Left lung (tissue), 10 donors: ENCODE measurements around the gene PRRT3. TPM values are rescaled to one million over a fixed set of nuclear protein-coding genes. Genes with fewer than 3 reads are reported as not detected.
"Not testable (repeated sequence)": the region's sequence is repeated elsewhere in the genome, so short reads cannot be mapped to it uniquely, and the experiment has no call there.

Source experiments
- ATAC-seq: fragments of 200-7000 bp; cut with Tn5 transposase; one replicate; pipeline ENCODE4 v1.9.1; 2020; ENCODE audit warnings: moderate library complexity
- DNase-seq, 4 donors: peaks; one replicate each; pipeline ENCODE4 v3.0.0-alpha.2; 2013 to 2020
- H3K27ac ChIP-seq, 2 donors: fragments of 200-600 bp; sonication (generic) in 1 of 2; one replicate each; pipeline versions ENCODE4 v1.5.0 to v1.8.0; 2020 to 2021
- H3K27me3 ChIP-seq, 2 donors: fragments of 200-600 bp; sonication (generic) in 1 of 2; one replicate each; pipeline versions ENCODE4 v1.5.0 to v1.8.0; 2020 to 2021
- H3K36me3 ChIP-seq, 2 donors: fragments of 200-600 bp; sonication (generic) in 1 of 2; one replicate each; pipeline versions ENCODE4 v1.5.0 to v1.8.0; 2020 to 2021
- H3K4me1 ChIP-seq, 2 donors: fragments of 200-600 bp; one replicate each; pipeline ENCODE4 v1.8.0; 2021
- H3K4me3 ChIP-seq, 2 donors: fragments of 200-600 bp; sonication (generic) in 1 of 2; one replicate each; pipeline versions ENCODE4 v1.5.0 to v1.8.0; 2020 to 2021; ENCODE audit warnings: mild to moderate bottlenecking in 1 of 2
- H3K9me3 ChIP-seq, 2 donors: fragments of 200-600 bp; sonication (generic) in 1 of 2; one replicate each; pipeline versions ENCODE4 v1.5.0 to v1.8.0; 2020 to 2021
- CTCF ChIP-seq, 2 donors: fragments of 200-600 bp; sonication (generic) in 1 of 2; IDR thresholded peaks; one replicate each; pipeline versions ENCODE4 v1.5.0 to v1.8.0; 2021; ENCODE audit warnings: antibody characterized with exemption in 2 of 2
- intact Hi-C, 2 donors: fragments of 100-400 bp; cut with DNase I; formaldehyde crosslinking; loops; one replicate each; pipeline versions ENCODE4 v1.11.2 to v1.14.2; 2022
- polyA plus RNA-seq, 6 donors: library from polyadenylated mRNA; unstranded; fragments of 120-200 nt; gene quantifications; one replicate each; pipeline ENCODE4 v1.2.1, GENCODE V29; 2013; ENCODE audit not compliant: insufficient read length in 6 of 6
- total RNA-seq, 2 donors: library from RNA; stranded (reverse); fragmentation: NEBNext Ultra II Directional; extraction: Animal tissue kit (Norgen Biotek cat#: 25700); gene quantifications; one replicate each; pipeline ENCODE4 v1.2.1, GENCODE V29; 2021
- donor health status: DM: no; HTN: yes; CAD: no.
- donor health status: DM: no; HTN: no; CAD: no.

The PRRT3 gene
- total and polyA plus RNA-seq, 8 donors: 1.8 to 4.6 (median 4.2) TPM

- no peak for ATAC-seq
- no peak for TF ChIP-seq CTCF (IDR thresholded peaks at IDR 0.05)
- H3K36me3 ChIP-seq: no peaks in the 10 kb centered on the region
- intact Hi-C loops: no loop called here
- no peak overlapping the region for H3K27ac ChIP-seq
- no peak for DNase-seq
- H3K4me3 ChIP-seq: no peak overlapping the region
- peaks cover 3 to 23% of the 10 kb centered on the region in 2 donors for H3K4me1 ChIP-seq
- H3K9me3 ChIP-seq: no peaks in the 10 kb centered on the region
- no peaks in the 10 kb centered on the region for H3K27me3 ChIP-seq
Observed at GRCh38 chr3:9903904-9904303, 48.3 kb downstream of the PRRT3 start.

GRCh38 chr3:9903238-9903624 is 49.0 kb downstream of the PRRT3 start:
- DNase-seq (no peak), ATAC-seq (peak; percentile 34)
- H3K4me3 ChIP-seq: peak overlapping the region; percentile 28 to 38
- no peak for TF ChIP-seq CTCF (IDR thresholded peaks at IDR 0.05)
- peaks cover 4 to 27% of the 10 kb centered on the region in 2 donors for H3K4me1 ChIP-seq
- no peaks in the 10 kb centered on the region for H3K9me3 ChIP-seq
- intact Hi-C loops: no loop called here
- peak overlapping the region; percentile 43 to 58 for H3K27ac ChIP-seq
- H3K36me3 ChIP-seq: no peaks in the 10 kb centered on the region
- H3K27me3 ChIP-seq: no peaks in the 10 kb centered on the region

GRCh38 chr3:9902372-9903237 is 49.6 kb downstream of the PRRT3 start, which contains the start of gene IL17RE:
IL17RE (plus strand) TSS chr3:9902848; CDS start chr3:9902933, 85 bp downstream.
- no peaks in the 10 kb centered on the region for H3K36me3 ChIP-seq
- ATAC-seq (peak; percentile 88), DNase-seq (peak in 3 of 4 donors; percentile 62 to 85 (median 64))
- H3K4me1 ChIP-seq: peaks cover 4 to 27% of the 10 kb centered on the region in 2 donors
- intact Hi-C loops: no loop called here
- no peaks in the 10 kb centered on the region for H3K27me3 ChIP-seq
- H3K9me3 ChIP-seq: no peaks in the 10 kb centered on the region
- no peak for TF ChIP-seq CTCF (IDR thresholded peaks at IDR 0.05)
- peak within 1 kb of the TSS; percentile 43 to 58 for H3K27ac ChIP-seq
- peak within 1 kb of the TSS; percentile 28 to 38 for H3K4me3 ChIP-seq

GRCh38 chr3:9901967-9902366 is 50.2 kb downstream of the PRRT3 start:
- no peaks in the 10 kb centered on the region for H3K36me3 ChIP-seq
- no peaks in the 10 kb centered on the region for H3K27me3 ChIP-seq
- ATAC-seq: no peak
- H3K27ac ChIP-seq: peak overlapping the region in 1 of 2 donors; percentile 2
- no peak overlapping the region for H3K4me3 ChIP-seq
- peaks cover 4 to 27% of the 10 kb centered on the region in 2 donors for H3K4me1 ChIP-seq
- intact Hi-C loops: no loop called here
- no peak for DNase-seq
- no peaks in the 10 kb centered on the region for H3K9me3 ChIP-seq
- TF ChIP-seq CTCF (IDR thresholded peaks at IDR 0.05): no peak

- ATAC-seq, intact Hi-C loops, DNase-seq, H3K27me3 ChIP-seq, H3K4me3 ChIP-seq, H3K36me3 ChIP-seq, H3K27ac ChIP-seq, H3K9me3 ChIP-seq: not testable (repeated sequence)
- peaks cover 4 to 27% of the 10 kb centered on the region in 2 donors for H3K4me1 ChIP-seq
Observed at GRCh38 chr3:9900965-9901415, 51.2 kb downstream of the PRRT3 start.
